SK-N-MC (cell line): ENCODE data around the gene PDCD10.

ENCODE experiments used
- DNase-seq: peaks from one replicate; pipeline ENCODE4 v3.0.0-alpha.2; 2011; ENCODE audit warnings: low read depth, low spot score
- H3K27ac ChIP-seq: fragments of 200-600 bp; sonication (generic); 2 replicates; pipeline ENCODE4 v1.5.1; 2016; ENCODE audit warnings: mixed run types
- H3K36me3 ChIP-seq: fragments of 200-600 bp; sonication (generic); 2 replicates; pipeline ENCODE4 v1.6.1; 2017; ENCODE audit warnings: antibody characterized with exemption, low read length, mixed read lengths; ENCODE audit not compliant: insufficient read depth
- H3K4me3 ChIP-seq: fragments of 200-600 bp; sonication (generic); 2 replicates; pipeline ENCODE4 v1.5.1; 2016
- H3K9ac ChIP-seq: fragments of 200-600 bp; sonication (generic); 2 replicates; pipeline ENCODE4 v1.8.0; 2017; ENCODE audit warnings: mixed run types, mixed read lengths; ENCODE audit not compliant: insufficient read length
- H3K9me3 ChIP-seq: fragments of 200-600 bp; sonication (generic); 2 replicates; pipeline ENCODE4 v1.6.1; 2017; ENCODE audit warnings: low read depth, mild to moderate bottlenecking, antibody characterized with exemption, low read length, moderate library complexity, mixed read lengths
- EZH2 ChIP-seq: fragments of 200-600 bp; sonication (generic); IDR thresholded peaks from one replicate; pipeline ENCODE4 v1.6.1; 2017; ENCODE audit warnings: antibody characterized with exemption
- FOXP2 ChIP-seq: optimal IDR thresholded peaks from 2 replicates; pipeline ENCODE3; 2011; ENCODE audit warnings: mild to moderate bottlenecking, moderate library complexity; ENCODE audit not compliant: insufficient read depth; ENCODE audit errors: extremely low read length, control extremely low read depth
- POLR2AphosphoS5 ChIP-seq: IDR thresholded peaks from 2 replicates; pipeline ENCODE4 v1.6.1; 2012; ENCODE audit warnings: mild to moderate bottlenecking, low read depth, low read length, borderline replicate concordance

PDCD10 gene

GRCh38 chr3:167761302-167761701, 26.6 kb upstream of the PDCD10 start:
- TF ChIP-seq FOXP2 (no peak), POLR2AphosphoS5 (no peak), EZH2 (no peak)
- Histone ChIP-seq H3K36me3 (no peaks in the 10 kb centered on the region), H3K9ac (no peak overlapping the region)

GRCh38 chr3:167754049-167754448, 19.4 kb upstream of the PDCD10 start:
- no peak for DNase-seq

More at GRCh38 chr3:167761302-167761701, 26.6 kb upstream of the PDCD10 start:
- Histone ChIP-seq H3K4me3 (no peak overlapping the region), H3K9me3 (no peaks in the 10 kb centered on the region), H3K27ac (no peak overlapping the region)
- DNase-seq = no peak

GRCh38 chr3:167750272-167750971, 15.7 kb upstream of the PDCD10 start:
- no peak for DNase-seq
- no peak overlapping the region for H3K27ac ChIP-seq
- H3K9ac ChIP-seq = no peak overlapping the region

More at GRCh38 chr3:167754049-167754448, 19.4 kb upstream of the PDCD10 start:
- Histone ChIP-seq H3K36me3 (no peaks in the 10 kb centered on the region), H3K9ac (no peak overlapping the region), H3K9me3 (no peaks in the 10 kb centered on the region), H3K4me3 (no peak overlapping the region), H3K27ac (no peak overlapping the region)
- TF ChIP-seq FOXP2 = no peak
- TF ChIP-seq POLR2AphosphoS5 = no peak
- no peak for TF ChIP-seq EZH2

DNA sequence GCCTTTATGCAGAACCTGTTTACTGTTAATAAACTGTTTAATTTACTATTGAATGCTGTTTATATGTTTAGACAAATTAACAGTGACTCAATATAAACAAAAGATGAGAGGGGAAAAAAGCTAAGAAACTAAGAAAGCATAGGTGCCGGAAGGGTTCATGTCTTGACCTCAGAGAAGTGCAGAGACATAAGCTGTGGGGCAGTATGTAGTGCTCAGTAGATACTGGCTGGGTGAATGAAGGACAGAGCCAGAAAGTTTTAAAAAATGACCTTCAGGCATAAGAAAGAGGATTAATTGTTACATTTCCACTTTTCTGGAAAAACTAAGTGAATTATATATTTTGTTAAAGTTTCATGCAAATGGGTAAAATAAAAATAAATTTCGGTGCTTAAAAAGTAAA, 15.0 kb upstream of the PDCD10 start:
- Histone ChIP-seq H3K9me3 (no peaks in the 10 kb centered on the region; the same call in 1 of the 2 replicates), H3K36me3 (no peaks in the 10 kb centered on the region), H3K27ac (no peak overlapping the region), H3K9ac (no peak overlapping the region), H3K4me3 (no peak overlapping the region)
- TF ChIP-seq FOXP2 = no peak
- TF ChIP-seq EZH2 = no peak
- TF ChIP-seq POLR2AphosphoS5 = no peak
- DNase-seq = no peak

More at GRCh38 chr3:167750272-167750971, 15.7 kb upstream of the PDCD10 start:
- no peaks in the 10 kb centered on the region; the same call in 1 of the 2 replicates for H3K9me3 ChIP-seq
- TF ChIP-seq FOXP2 (no peak), EZH2 (no peak), POLR2AphosphoS5 (no peak)
- no peaks in the 10 kb centered on the region for H3K36me3 ChIP-seq
- no peak overlapping the region for H3K4me3 ChIP-seq

- no peak overlapping the region for H3K4me3 ChIP-seq
- H3K9ac ChIP-seq = no peak overlapping the region
- TF ChIP-seq FOXP2 = no peak
- no peak for TF ChIP-seq POLR2AphosphoS5
- no peak for TF ChIP-seq EZH2
- no peaks in the 10 kb centered on the region; the same call in 1 of the 2 replicates for H3K9me3 ChIP-seq
- H3K36me3 ChIP-seq = no peaks in the 10 kb centered on the region
- no peak overlapping the region for H3K27ac ChIP-seq
- no peak for DNase-seq
Measured at GRCh38 chr3:167749209-167749608, 14.5 kb upstream of the PDCD10 start.

DNA sequence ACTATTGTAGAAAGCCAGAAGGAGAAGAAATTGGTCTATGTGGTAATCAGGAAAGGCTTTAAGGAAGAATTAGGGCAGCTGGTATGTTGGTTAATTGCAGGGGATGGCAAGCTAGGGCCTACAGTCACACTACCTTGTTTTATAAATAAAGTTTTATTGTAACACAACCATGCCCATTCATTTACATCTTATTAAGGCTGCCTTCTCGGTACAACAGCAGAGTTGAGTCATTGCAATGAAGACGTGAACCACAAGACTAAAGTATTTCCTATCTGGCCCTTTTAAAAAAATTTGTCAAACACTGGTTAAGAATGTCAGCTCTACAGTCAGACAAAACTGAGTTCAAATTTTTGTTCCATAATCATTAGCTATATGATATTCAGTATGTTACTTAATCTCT, 9.1 kb upstream of the PDCD10 start:
- TF ChIP-seq POLR2AphosphoS5 (no peak), EZH2 (no peak), FOXP2 (no peak)
- Histone ChIP-seq H3K9me3 (no peaks in the 10 kb centered on the region; the same call in 1 of the 2 replicates), H3K36me3 (no peaks in the 10 kb centered on the region), H3K9ac (no peak overlapping the region), H3K27ac (peak overlapping the region; percentile 39; the same call in 1 of the 2 replicates), H3K4me3 (no peak overlapping the region)
- DNase-seq = no peak

- TF ChIP-seq EZH2 (no peak), POLR2AphosphoS5 (no peak), FOXP2 (no peak)
- no peak for DNase-seq
- no peak overlapping the region for H3K27ac ChIP-seq
- no peak overlapping the region for H3K4me3 ChIP-seq
- no peaks in the 10 kb centered on the region for H3K36me3 ChIP-seq
- H3K9ac ChIP-seq = no peak overlapping the region
- no peaks in the 10 kb centered on the region; the same call in 1 of the 2 replicates for H3K9me3 ChIP-seq
Measured at GRCh38 chr3:167742338-167742737, 7.6 kb upstream of the PDCD10 start.

- no peaks in the 10 kb centered on the region for H3K36me3 ChIP-seq
- no peak overlapping the region for H3K4me3 ChIP-seq
- no peak overlapping the region for H3K9ac ChIP-seq
- no peak for DNase-seq
- H3K9me3 ChIP-seq = no peaks in the 10 kb centered on the region; the same call in 1 of the 2 replicates
- TF ChIP-seq FOXP2 = no peak
- no peak for TF ChIP-seq POLR2AphosphoS5
- TF ChIP-seq EZH2 = no peak
- H3K27ac ChIP-seq = no peak overlapping the region
Measured at GRCh38 chr3:167740961-167741587, 6.4 kb upstream of the PDCD10 start.
